Hindlimb muscle (tissue), 1 donor: ENCODE results near the gene THSD4. TPM values are rescaled to one million over a fixed set of nuclear protein-coding genes. Genes with fewer than 3 reads are reported as not detected.
A peak's percentile ranks its signal among the peaks of the same experiment; 100 is the strongest.

ENCODE experiments used
- DNase-seq: peaks from one replicate; pipeline ENCODE4 v3.0.0-alpha.2; 2013
- polyA plus RNA-seq: library from polyadenylated mRNA; unstranded; fragments of 120-200 nt; gene quantifications from one replicate; pipeline ENCODE4 v1.2.1, GENCODE V29; 2013; ENCODE audit not compliant: insufficient read length

Gene THSD4
- polyA plus RNA-seq, 1 donor, result 17.5 TPM

DNA sequence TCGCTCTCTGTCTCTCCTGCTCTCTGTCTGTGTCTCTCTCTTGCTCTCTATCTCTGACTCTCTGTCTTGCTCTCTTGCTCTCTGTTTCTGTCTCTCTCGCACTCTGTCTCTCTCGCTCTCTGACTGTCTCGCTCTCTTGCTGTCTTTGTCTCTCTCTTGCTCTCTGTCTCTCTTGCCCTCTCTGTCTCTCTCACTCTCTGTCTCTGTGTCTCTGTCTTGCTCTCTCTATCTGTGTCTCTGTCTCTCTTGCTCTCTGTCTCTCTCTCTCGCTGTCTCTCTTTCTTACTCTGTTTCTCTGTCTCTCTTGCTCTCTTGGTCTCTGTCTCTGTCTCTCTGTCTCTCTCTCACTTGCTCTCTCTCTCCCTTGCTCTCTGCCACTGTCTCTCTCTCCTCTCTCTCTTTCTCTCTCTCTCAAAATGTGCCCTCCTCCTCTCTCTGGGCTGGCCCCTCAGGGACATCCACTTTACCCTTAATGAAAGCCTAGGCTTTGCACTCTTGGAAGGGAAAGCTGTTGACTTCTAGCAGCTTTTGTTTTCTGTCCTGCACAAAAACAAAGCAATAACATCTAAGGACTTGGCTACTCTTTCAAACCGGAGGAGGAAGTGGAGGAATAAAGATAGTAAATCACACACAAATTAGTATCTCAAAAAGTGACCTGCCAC lies 621.1 kb downstream of the THSD4 start:
- DNase-seq, result no peak

DNA sequence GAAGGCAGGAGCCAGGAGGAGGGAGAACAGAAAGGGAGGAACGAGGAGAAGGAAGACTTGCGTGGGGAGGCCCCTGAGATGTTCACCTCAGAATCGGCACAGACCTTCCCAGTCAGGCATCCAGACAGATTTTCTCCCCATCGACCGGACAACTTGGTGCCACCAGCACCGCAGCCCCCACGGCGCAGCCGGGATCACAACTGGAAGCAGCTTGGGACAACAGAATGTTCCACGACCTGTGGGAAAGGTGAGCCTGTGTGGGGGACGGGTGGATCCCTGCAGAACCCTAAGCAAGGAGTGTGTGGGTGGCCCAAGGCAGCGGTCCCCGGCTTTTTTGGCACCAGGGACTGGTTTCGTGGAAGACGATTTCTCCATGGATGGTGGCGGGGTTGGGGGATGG lies 622.5 kb downstream of the THSD4 start:
- no peak for DNase-seq

- DNase-seq, result no peak
Observed at GRCh38 chr15:71739355-71739754, 624.1 kb downstream of the THSD4 start.

- DNase-seq, result no peak
Observed at GRCh38 chr15:71742964-71743363, 627.7 kb downstream of the THSD4 start.

GRCh38 chr15:71743861-71744382 lies 628.7 kb downstream of the THSD4 start:
- DNase-seq, result peak; percentile 54

DNA sequence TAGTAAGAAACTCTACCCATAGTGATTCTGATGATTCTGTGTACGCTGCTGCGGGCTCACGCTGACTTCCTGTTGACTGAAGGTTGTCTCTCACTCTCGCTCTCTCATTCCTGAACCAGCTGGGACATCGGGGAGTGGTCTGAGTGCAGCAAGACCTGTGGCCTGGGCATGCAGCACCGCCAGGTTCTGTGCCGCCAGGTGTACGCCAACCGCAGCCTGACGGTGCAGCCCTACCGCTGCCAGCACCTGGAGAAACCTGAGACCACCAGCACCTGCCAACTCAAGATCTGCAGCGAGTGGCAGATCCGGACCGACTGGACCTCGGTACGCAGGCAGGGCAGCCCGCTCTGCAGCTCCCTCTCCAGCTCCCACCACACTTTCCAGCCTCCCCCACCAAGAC lies 631.4 kb downstream of the THSD4 start:
- DNase-seq, result no peak

DNA sequence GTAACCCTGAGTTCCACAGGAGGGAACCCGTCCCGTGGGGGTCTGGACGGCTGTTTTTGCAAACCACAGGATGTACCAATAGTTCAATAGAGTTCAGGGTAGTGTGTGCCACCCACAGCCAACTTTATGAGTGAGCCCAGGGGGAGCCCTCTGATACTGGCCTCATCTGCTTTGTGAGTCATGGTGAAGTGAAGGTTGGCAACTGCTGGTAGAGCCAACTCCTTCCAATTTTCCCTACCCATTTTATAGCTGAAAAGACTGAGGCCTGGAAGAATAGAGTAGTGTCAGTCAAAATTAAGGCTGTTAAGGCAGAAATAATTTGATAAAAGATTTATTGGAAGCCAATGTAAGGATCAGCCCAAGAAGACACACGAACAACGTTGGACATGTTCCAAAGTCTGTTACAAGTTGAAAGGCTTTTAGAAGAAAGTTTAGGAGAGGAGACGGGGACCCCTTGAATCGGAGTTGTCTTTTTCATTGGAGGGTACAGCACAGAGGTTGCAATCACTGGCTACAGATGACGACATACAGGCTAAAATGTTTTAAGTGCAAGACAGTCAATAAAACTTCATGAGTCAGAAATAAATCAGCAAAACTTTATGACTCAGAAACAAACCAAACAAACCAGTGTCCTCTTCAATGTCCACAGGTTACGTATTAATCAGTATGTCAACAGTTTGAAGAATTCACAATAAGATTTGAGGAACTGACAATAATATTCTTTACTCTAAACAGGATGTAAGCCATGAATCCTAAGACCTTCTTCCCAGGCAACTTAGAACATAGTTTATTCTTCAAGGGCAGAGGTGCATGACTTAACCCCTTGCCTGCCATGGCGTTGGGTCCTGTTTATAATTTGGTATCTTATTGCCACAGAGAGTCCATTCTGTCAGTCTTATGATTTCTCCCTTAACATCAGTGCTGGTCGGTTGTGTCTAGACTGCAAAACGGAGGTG lies 632.1 kb downstream of the THSD4 start:
- DNase-seq, result no peak

DNA sequence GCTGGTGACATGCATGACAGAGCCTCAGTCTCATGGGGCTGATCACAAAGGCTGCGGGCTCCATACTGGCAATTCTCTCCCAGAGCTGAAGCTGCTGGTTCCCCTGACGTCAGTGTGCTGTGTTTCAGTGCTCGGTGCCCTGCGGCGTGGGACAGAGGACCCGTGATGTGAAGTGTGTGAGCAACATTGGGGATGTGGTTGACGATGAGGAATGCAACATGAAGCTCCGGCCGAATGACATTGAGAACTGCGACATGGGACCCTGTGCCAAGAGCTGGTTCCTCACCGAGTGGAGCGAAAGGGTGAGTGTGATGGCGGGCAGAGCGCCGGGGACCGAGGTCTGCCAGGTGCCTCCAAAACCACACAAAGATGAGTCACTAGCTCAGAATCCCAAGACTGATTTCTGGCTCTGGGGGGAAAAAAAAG lies 633.0 kb downstream of the THSD4 start:
- no peak for DNase-seq

- DNase-seq, result no peak
Observed at GRCh38 chr15:71749500-71749899, 634.2 kb downstream of the THSD4 start.

- DNase-seq, result no peak
Observed at GRCh38 chr15:71752128-71752527, 636.9 kb downstream of the THSD4 start.

- DNase-seq, result peak; percentile 69
Observed at GRCh38 chr15:71752604-71753289, 637.5 kb downstream of the THSD4 start.

DNA sequence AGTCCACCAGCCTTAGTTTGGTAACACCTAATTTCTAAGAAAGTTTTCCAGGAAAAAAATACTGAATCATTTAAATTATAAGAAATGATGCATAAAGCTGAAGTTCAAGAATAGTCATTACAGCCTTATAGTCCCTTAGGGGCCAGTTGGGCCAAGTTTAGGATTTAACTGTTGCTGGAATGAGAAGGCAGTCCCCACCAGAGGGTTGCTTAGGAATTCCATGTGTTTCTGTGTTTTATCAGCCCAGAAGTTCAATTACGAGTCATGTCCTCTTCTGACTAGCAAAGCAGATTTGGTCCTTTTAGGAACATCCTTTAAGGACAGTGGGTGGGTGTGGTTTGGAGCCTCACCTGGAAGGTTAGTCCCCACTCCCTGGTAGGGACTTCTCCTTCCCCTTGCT lies 638.1 kb downstream of the THSD4 start:
- no peak for DNase-seq

GRCh38 chr15:71754660-71755059 lies 639.4 kb downstream of the THSD4 start:
- no peak for DNase-seq

GRCh38 chr15:71755092-71755970 lies 640.1 kb downstream of the THSD4 start:
- no peak for DNase-seq

- no peak for DNase-seq
Observed at GRCh38 chr15:71756599-71757352, 641.5 kb downstream of the THSD4 start.

DNA sequence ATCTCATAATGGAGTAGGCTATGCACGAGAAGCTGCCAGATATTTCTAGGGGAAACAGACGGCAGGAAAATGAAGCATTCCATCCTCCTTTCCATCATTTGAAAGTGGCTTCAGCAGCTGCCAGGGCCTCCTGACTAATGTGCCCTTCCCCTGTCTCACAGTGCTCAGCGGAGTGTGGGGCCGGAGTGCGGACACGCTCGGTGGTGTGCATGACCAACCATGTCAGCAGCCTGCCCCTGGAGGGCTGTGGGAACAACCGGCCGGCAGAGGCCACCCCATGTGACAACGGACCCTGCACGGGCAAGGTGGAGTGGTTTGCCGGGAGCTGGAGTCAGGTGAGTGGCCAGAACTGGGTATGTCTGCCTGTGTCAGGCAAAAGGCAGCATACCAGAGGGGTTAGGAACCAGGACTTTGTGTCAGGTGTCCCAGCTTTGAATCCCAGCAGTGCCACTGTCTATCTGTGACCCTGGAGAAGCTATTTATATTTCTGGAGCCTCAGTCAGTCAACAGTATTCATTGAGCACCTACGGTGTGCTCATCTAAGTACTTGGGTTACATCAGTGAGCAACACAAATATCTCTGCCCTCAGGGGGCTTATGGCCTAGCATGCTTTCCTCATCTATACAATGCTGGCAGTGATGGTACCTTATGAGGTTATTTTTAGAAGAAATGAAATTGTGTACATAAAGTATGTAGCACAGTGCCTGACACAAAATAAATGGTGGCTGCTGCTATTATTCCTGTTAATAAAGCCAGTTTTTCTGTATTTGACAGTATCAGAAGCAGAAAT lies 642.7 kb downstream of the THSD4 start:
- DNase-seq, result no peak

DNA sequence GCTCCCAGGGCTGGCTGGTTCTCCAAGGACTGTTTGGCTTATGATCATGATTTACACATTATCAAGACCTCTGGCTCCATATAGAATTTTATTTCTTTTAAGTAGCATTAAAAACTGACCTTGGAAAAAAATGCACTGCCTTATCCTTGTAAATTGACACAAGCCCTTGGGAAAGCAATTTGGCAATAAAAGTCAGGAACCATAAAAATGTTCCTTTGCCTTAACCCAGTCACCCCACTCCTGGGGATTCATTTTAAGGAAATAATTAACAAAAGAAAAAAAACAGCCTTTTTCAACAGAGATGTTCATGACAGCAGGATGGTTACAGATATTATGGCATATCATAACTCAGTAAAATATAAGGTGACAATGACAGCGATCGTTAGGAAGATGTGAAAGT lies 643.4 kb downstream of the THSD4 start:
- no peak for DNase-seq

DNA sequence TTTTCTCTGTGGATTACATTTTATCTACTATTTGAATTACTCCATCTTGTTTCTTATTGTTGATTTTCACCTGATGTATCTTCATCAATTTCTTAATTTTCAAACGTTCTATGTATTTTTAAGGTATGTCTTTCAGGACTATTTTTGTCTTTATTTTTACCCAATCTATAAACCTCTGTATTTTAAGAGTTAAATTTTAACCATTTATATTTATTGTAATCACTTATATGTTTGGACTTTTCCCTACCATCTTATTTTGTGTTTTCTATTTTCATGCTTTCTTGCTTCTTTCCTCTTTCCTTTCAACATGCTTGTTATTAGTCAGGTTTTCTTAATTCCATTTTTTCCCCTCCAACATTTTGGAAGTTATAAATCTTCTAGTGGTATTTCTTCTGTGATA lies 645.6 kb downstream of the THSD4 start:
- DNase-seq, result no peak

DNA sequence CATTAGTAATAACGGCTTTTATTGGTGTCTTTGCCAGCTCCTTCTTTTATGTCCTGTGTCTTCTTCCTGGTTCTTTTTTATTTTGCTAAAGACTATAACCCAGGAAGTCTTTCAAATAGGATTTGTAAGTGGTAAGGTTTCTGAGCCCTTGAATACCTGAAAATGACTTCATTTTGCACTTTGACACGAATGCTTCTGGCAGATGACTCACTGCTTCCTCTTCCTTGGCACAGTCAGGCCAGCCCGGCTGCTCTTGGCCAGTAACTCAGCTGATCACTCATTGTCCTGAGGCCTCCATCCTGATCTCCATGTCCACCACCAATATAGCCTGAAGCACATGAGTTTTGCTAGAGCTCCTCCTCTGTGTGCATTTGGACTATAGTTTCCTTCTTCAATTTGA lies 646.4 kb downstream of the THSD4 start:
- DNase-seq, result no peak

DNA sequence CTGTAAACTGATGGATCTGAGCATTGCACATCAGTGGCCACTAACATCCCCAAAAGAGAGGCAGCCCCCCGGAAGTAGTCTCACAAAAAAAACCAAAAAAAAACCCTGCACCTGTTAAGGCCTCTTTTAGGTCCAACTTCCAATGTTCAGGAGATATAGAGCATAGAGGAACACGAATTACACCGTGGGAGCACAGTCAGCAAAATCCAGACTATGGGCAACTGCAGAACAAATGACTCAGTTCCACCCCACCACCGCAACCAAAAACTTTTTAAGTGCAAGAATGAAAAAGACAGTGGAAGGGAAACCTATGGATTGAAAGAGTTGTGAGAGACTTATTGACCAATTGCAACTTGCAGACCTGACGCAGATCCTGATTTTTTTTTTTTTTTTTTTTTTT lies 652.9 kb downstream of the THSD4 start:
- no peak for DNase-seq
